Muscle of arm (tissue), 12 donors: Measurements from ENCODE around the gene KIF5B. TPM values are rescaled to one million over a fixed set of nuclear protein-coding genes. Genes with fewer than 3 reads are reported as not detected.
A peak's percentile ranks its signal among the peaks of the same experiment; 100 is the strongest.
"Not testable (repeated sequence)": the region's sequence is repeated elsewhere in the genome, so short reads cannot be mapped to it uniquely, and the experiment has no call there.

ENCODE experiments used
- DNase-seq: peaks from one replicate; pipeline ENCODE4 v3.0.0-alpha.2; 2013
- polyA plus RNA-seq, 12 donors: library from polyadenylated mRNA; unstranded; fragments of 120-200 nt; gene quantifications; one replicate each; pipeline ENCODE4 v1.2.1, GENCODE V29; 2013; ENCODE audit not compliant: insufficient read length in 12 of 12

Gene KIF5B
- polyA plus RNA-seq, 12 donors = 107 to 159 (median 134) TPM; not detected in 1

DNA sequence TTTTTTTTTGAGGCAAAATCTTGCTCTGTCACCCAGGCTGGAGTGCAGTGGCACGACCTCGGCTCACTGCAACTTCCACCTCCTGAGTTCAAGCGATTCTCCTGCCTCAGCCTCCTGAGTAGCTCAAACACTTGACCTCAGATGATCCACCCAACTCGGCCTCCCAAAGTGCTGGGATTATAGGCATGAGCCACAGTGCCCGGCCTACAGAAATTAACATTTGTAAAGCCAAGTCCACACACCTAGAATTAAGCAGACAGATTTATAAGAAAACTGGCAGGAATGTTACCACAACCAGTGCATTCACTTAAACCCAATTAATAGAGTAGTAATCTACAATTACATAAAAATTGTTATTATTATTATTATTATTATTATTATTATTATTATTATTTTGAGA is 11.7 kb upstream of the KIF5B start:
- not testable (repeated sequence) for DNase-seq

DNA sequence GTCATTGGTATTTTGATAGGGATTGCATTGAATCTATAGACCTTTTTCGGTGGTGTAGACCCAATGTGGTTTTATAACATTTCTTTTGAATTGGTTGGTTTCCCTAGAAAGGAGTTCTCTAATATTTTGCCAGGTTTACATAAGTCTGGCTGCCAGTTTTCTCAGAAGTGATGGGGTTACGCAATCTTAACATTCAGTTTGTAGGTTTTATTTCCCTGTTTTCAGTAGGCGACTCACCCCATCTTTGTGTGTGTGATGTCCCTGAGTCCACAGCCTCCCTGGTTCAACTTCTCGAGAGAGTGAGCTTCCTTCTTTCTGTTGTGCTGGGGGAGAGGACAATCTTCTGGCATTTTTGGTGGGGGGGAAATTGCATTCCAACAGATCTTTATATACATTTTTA is 9.6 kb upstream of the KIF5B start:
- DNase-seq = no peak

- no peak for DNase-seq
Measured at GRCh38 chr10:32061440-32061839, 5.2 kb upstream of the KIF5B start.

GRCh38 chr10:32060347-32060746 is 4.1 kb upstream of the KIF5B start:
- no peak for DNase-seq

- DNase-seq = no peak
Measured at GRCh38 chr10:32059472-32059871, 3.2 kb upstream of the KIF5B start.

- DNase-seq = no peak
Measured at GRCh38 chr10:32057036-32057372, 779 bp upstream of the KIF5B start.

DNA sequence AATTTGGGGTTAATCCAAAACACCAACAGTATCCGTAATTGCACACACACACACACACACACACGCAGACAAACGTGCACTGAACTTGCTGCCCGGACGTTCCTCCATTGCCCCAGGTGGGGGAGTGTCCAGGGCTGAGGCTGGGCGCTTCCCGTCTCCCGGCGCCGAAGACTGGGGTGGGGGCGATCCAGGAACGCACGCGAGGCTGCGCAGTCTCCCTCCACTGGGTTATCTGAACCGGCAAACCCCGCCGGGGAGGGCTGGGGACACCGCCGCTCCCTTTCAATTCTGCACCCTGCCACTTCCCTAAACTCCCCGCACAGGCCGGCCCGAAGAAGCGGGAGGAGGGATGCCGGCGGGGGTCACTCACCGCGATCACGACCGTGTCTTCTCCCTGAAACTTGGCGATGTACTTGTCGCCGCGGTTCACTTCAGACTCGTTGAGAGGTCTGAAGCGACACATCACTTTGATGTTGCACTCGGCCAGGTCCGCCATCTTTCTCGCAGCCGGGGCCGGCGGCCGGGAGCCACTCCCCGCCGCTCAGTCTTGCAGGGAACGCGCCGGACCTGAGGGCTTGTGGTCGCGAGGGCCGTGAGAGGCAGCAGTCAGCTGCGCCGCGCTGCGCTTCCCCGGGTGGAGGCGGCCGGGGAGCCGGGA is 618 bp downstream of the KIF5B start:
- peak; percentile 70 for DNase-seq

GRCh38 chr10:32054094-32054493 is 2.1 kb downstream of the KIF5B start:
- DNase-seq = peak; percentile 38

DNA sequence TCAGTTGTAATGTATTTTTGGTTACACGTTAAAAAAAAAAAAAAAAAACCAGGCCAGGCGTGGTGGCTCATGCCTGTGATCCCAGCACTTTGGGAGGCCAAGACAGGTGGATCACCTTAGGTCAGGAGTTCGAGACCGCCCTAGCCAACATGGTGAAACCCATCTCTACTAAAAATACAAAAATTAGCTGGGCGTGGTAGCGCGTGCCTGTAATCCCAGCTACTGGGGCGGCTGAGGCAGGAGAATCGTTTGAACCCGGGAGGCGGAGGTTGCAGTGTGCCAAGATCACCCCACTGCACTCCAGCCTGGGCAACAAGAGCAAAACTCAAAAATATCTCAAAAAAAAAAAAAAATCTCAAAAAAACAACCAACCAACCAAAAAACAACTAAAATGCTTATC is 2.8 kb downstream of the KIF5B start:
- DNase-seq = not testable (repeated sequence)

- no peak for DNase-seq
Measured at GRCh38 chr10:32051926-32052325, 4.3 kb downstream of the KIF5B start.

- DNase-seq = no peak
Measured at GRCh38 chr10:32050177-32050576, 6.0 kb downstream of the KIF5B start.

DNA sequence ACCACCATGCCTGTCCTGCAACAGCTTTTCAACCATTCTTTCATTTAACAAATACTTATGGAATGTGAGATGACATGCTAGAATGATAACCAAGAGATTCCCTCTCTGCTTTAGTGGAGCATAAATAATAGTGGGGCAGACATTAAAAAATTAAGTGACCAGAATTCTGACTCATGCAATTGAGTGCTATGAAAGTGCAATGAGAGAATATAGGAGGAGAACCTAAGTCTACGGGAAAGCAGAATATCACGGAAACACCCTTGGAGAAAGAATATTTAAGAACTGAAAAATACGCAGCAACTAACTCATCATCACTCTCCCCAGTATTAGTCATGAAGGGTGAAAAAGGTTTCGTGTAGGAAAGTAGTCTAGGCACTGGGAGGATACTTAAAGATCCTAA is 7.1 kb downstream of the KIF5B start:
- DNase-seq = no peak

- no peak for DNase-seq
Measured at GRCh38 chr10:32048282-32048681, 7.9 kb downstream of the KIF5B start.

DNA sequence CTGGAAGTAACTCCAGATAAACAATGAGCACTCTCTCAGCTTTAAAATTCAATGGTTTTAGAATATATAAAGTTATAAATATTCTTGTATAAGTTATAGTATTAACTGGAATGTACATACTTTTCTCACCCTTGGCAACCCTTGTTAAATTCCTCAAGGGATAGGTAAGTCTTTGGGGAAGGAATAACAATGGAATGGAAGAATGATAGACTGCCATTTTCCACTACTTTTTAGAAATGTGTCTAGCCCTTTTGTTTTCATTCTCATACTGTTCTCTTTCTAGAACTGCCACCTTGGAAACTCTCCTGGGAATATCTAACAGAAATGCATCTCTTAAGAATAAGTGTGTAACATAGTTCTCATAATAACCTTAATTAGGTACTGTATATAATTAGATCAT is 8.3 kb downstream of the KIF5B start:
- DNase-seq = no peak

- no peak for DNase-seq
Measured at GRCh38 chr10:32046151-32046550, 10.1 kb downstream of the KIF5B start.

DNA sequence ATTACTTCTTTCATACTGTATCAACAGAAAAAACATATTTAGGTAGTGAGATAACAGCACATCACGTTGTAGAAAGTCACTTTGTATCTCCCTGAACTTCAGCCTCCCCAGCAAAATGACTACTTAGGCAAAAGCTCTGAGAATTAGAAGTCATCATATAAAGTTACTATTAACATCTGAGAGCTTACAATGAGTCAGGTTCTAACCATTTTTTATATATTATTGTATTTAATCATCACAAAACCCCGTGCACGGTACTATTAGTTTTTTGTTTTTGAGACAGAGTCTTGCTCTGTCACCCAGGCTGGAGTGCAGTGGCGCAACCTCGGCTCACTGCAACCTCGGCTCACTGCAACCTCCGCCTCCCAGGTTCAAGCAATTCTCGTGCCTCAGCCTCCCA is 13.5 kb downstream of the KIF5B start:
- not testable (repeated sequence) for DNase-seq

- no peak for DNase-seq
Measured at GRCh38 chr10:32041290-32042028, 14.8 kb downstream of the KIF5B start.

- no peak for DNase-seq
Measured at GRCh38 chr10:32039734-32040133, 16.5 kb downstream of the KIF5B start.

GRCh38 chr10:32038777-32039176 is 17.4 kb downstream of the KIF5B start:
- DNase-seq = no peak

DNA sequence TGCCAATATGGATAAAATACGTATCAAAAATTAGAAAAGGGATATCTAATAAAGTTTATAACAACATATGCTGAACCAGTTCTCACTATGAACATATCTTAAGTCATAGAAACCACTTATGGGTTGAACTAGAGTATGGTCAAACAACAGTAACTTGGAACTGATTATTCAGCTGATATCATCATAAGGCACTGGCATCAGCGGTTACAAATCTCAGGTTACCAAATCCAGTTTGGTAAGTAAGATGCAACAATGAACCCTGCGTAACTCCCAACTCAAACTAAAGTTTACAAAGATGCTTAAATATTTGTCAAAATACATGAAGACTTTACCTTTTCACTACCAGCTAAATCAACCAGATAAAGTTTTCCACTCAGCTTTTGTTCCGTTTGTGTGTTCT is 19.3 kb downstream of the KIF5B start:
- DNase-seq = no peak

DNA sequence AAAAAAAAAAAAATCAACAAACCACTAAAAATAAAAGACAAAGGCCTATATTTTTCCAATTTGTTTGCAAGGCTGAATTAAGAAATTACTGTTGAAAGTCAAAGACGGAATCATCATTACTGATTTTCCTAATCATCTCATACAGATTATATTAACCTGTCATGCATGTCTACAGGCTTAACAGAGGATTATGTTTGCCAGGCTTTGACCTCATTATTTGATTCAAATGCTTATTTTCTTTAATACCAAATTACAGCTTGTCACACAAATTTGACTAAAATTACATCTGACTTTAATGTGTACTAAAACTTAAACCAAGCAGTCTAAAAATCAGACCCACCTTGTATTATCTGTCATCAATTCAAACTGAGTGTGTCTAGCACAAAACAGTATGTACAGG is 21.2 kb downstream of the KIF5B start:
- no peak for DNase-seq

DNA sequence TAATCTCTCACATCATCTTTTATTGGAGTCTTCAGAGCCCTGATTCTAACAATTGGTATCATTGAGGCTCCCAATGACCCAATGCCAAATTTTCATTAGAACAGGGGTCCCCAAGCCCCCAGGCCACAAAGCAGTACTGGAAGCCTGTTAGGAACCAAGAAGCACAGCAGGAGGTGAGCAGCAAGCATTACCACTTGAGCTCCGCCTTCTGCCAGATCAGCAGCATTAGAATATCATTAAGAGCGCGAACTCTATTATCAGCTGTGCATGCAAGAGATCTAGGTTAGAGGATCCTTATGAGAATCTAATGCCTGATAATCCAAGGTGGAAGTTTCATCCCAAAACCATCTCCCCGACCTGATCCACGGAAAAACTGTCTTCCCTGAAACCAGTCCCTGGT is 23.1 kb downstream of the KIF5B start:
- no peak for DNase-seq

GRCh38 chr10:32031920-32032319 is 24.3 kb downstream of the KIF5B start:
- DNase-seq = no peak

DNA sequence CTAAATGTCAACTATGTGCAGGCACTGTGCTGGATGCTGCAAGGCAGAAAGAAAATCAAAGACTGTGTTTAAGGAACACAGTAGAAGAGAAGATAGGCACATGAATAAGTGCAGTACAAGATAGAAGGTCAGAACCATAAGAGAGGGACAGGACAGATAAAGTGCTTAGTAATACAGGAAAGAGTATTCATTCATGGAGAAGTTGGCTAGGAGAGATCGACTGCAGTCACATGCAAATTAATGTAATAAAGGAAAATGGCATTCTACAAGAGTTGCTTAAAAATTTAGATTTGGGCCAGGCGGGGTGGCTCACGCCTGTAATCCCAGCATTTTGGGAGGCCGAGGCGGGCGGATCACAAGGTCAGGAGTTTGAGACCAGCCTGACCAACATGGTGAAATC is 24.8 kb downstream of the KIF5B start:
- no peak for DNase-seq
